Stimulated activated CD8-positive, alpha-beta memory T cell treated with anti-CD3 and anti-CD28 coated beads, Interleukin-4, amount 100 ng/mL, for 24 hours (primary cell): ENCODE data around the gene NAV2.

ENCODE experiments used
- DNase-seq: peaks from one replicate; pipeline ENCODE4 v3.0.0-alpha.2; 2020; ENCODE audit warnings: low read depth

The NAV2 gene

DNA sequence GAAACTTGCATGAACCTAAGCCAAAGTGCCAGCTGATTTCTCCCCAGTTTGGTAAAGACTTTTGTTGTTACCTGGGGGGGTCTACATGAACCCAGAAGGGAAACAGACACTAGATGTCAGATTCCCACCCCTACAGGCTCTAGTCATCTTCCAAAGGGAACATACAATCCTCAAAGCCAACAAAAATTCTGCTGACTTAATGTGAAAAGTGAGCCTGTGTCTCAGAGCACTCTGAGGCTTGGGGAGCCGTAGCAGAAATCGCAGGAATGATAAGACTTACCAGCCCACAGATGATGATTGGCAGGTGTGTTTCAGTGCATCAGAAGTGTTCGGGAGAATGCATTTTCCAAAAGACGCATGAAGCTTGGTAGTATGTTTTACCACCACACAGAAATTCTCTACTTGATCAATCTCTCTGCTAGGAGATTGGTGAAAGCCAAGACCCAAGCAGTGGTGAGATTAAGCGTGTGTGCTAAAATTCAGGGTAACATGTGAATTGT lies 260.5 kb downstream of the NAV2 start:
- DNase-seq, result no peak

DNA sequence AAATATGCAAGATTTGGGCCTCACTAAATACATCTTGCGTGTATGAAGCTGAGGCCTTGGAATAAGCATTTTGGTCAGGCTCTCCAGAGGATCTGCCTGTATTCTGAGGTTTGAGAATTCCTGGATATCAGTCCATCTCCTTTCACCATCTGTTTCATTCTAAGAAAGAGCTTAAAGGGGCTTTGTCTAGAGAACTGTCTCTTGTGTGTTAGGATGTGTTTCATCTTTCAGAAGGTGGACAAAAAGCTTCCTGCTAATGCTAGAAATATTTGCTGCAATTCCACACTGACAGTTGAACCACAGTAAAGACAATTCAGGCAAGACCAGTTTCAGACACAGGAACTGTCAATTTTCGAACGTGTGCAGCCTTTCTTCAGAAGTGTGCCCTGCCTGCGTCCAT lies 262.2 kb downstream of the NAV2 start:
- DNase-seq, result no peak

DNA sequence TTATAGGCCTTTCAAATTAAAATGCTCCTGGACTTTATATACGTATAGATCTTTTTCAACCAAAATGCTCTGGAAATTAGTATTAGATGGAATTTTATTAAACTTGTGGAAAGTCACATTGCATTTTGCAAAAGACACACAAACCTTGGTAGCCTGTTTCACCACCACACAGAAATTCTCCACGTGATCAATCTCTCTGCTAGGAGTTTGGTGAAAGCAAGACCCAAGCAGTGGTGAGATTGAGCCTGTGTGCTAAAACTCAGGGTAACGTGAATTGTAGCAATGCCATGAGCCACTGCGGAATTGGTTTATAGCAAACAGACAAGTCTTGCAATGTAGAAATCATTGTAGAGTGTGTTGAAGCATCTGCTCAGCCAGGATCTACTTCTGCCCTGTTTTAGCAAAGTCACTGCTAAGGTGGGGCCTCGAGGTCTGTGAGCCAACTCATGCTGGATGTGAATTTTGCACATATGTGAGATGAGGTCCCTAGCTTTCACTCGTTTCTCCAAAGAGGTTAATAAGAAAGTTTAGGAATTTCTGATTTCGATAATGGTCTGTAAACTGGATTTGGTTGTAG lies 262.9 kb downstream of the NAV2 start:
- no peak for DNase-seq

DNA sequence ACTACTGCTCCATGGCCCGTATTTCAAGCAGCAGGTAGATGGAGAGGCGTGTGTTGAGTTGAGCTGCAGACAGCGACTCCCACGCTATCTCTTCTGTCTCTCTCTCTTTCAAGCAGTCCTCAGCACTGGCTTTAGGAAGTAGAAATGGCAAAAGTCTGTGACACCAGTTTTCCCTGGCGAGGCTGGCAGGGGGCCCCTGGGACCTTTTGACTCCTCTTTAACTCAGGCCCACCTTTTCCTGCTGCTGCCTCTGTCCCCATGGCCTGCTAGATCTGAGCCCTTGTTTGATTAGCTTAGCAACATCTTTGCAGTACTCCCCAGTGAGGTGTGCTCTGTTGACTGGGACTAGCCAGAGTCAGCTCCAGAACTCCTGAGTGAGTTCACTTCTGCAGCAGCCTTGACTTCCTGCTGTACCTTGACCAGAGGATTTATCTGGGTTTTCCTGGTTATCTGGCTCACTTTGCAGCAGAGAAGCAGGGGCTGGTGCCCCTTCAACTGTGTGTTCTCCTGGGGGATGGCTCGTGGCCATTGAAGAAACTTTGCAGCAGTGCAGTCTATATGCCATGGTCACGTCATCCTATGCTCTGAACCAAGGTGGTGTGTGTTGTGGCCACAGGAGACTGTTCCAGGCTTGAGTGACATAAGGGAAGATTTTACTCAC lies 263.8 kb downstream of the NAV2 start:
- no peak for DNase-seq

DNA sequence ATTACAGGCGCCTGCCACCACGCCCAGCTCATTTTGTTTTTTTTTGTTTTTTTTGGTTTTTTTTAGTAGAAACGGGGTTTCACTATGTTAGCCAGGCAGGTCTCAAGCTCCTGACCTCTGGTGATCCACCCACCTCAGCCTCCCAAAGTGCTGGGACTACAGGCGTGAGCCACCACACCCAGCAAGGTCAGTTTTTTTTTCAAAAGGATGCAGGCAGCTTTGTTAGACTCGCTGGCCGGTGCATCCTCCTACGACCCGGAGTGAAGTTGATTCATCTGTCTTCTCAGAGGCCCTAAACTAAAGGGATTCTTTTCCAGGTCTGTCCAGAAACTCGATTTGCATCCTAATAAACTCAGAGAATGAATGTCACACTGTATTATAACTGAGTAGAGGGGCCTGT lies 265.3 kb downstream of the NAV2 start:
- no peak for DNase-seq

DNA sequence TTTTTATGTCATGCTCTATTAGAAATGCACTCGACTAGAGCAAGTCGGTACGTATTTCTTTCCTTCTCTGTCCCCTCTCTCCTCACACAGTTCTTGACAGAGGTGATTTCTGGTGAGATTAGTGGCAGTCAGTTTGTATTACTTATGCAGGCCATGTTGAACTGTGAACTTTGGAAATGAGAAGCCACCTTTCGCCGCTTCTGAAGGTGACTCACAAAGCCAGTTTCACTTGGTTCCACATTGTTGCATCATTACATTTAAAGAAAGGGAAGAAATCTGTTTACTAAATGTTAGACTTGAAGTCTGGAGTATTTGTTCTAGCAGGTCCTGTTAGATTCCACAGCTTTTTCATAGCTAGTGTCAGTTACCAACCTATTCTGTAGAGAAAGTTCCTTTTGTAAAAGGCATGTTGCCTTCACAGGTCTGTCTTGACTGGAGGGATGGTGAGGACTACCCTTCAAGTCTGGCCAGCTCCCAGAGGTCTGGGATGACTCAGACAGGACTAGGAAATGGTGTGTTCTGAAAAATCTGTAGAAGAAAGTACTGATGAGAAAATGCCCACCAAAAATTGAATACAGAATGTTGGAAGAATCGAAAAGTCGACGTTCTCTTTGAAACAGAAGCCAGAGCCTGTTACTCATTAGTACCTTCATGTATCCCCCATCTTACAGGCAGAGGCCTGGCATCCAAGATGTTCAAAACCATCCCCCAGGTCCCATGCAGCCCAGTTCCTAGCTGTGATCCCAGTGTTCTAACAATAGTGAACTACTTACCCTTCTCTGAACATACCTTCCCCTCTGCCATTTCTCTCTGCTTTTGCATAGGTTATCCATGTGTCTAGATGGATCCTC lies 266.3 kb downstream of the NAV2 start:
- DNase-seq, result no peak

DNA sequence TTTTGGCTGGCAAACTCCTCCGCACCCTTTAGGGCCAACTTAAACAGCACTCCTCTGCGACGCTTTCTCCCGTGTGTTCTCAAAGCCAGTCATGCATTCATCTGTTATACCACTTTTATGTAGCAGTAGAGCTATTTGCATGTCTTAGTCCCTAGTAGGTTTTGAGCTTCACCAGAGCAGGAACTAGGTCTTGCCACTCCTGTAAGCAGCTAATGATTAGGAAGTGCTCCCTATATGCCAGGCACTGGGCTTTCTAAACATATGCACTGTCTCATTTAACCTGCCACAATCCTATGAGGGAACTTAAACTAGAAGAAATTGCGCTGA lies 266.8 kb downstream of the NAV2 start:
- DNase-seq, result no peak

DNA sequence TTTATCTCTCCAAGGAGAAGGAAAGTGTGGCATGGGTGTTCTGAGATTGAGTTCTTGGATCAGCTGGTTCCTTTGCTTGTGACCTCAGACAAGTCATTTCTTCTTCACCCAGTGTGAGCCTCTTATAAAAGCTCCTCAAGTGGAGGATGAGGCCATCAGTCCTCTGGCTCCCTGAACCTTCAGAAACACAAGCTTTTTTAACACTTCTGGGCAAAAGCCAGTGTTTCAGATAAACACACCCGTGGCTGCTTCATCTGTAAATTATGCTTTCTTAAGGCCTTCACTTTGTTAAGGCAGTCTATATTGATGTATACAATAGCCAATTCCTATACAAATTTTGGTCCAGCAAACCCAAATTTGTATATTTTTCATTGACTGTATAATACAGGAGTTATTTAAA lies 267.8 kb downstream of the NAV2 start:
- no peak for DNase-seq

DNA sequence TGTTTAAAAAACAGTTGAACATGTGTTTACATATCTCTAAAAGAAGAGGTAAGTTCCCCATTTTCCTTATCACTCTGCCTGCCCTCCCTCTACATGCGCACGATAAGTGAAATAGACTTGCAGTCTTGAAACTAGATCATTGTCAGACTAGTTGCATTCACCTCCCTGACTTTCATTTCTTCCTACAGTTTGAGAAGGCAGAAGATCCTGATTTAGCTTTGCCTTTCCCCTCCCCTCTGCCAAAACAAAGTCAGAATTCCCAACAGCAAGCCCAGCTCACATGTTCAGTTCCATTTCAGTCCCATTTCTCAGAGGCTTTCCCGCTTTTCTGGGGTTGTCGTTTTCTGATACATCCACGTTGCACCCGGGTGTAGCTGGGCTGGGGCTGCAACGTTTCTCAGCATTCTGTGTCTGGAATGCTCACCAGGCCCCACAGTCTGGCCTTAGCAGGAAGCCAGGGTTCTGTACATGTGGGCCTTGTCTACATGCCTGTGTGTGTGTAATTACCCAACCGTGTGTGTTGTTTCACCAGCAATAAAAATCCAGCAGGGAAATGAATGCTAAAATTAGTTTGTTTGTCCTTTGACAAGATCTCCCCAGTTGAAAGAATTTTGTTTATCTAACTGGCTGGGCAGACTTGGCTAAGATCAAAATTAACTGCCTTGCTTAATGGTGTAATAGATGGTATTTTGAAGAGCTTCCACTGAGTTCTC lies 268.5 kb downstream of the NAV2 start:
- no peak for DNase-seq

DNA sequence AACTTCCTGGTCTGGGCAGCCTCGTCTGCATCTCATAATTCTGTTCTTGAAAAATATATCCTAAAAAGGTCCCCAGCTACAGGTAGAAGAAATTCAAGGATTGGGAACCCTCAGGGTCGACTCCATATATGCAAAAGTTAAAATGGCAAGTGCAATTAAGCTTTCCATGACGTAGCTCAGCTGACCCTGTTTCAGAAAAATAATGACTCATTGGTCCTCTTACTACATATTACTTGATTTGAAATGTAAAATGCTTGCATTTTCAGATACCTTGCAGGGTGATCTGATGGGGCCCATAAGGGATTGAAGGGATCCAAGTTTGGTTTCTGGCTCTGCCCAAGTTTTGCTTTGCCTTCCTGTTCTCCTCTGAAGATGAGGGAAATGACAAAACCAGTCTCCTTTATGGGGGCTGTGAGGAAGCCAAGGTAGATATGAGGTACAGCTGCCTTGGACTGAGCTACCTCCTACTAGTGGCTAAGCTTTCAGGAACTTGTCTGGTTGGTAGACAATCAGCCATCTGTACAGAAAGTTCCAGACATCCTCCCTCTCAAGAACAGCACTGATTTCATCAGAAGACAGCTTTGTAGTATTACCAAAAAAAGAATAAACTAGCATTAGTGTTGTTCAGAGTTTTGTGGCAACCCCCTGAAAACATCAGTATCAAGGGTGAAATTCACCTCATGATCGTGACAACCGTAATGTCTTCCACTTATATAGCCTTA lies 270.3 kb downstream of the NAV2 start:
- no peak for DNase-seq

DNA sequence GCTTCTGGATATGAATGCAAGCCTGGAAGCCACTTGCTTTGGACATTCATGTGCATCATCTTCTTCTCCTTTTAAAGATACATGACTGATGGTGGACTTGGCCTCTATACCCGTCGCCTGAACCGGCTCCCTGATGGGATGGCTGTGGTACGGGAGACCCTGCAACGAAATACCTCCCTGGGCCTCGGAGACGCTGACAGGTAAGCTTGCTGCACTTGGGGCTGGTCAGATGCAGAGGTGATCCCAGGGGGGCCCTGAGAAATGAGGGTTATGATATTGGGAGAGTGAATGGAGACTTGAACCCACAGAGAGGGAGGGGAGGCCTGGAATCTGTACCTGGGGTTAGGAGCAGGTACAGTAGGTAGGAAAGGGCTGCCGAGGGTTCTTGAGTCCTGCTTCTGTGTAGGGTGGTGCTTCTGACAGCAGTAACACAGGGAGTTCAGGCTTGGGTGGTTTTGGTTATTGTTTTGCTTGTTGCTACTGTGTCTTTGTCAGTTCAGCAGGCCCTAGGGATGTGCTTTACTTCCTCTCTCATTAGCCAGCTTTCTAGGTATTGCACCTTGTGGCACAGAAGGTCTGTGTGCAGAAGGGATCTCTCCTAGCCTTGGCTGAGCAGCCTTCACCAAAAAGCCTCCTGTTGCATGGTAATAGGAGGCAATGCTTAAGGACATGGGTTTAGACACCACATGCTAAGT lies 271.6 kb downstream of the NAV2 start:
- no peak for DNase-seq

DNA sequence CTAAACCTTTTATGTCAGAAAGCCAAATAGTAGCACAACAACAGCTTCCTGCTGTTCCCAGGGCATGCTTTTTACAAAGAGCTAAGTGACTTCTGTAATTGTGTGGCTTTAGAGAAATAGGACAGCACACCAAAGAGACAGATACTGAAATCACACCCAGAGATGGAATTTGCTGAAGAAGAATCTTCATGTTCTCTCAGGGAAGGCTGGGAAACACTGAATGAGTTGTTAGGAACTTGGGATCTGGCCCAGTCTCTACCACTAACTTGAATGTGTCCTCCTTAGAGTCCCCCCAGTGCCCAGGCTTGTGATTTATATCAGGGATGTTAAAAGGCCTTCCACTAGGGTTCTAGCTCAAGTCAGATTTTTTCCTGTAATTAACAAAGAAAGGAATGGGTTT lies 272.5 kb downstream of the NAV2 start:
- DNase-seq, result no peak

DNA sequence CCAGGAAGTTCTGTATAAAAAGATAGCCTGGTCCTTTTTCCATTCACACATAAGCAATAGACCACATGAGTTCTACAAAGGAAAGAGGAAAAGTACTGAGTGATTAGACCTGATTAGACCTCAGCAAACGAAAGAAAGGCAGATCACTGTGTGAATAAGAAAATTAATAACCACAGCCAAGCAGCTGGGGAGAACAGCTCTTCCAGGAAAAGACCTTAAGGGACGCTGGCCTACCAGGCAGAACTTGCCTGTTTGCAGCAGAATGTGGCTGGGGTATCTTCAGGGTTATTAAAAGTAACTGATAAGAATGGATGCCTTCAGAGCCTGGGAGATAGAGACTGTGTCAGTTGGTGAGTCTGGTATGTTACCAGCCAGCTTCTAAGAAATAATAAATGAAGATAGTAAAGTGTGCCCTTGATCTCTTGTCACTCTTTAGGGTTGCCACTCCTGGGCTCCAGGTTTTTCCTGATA lies 274.7 kb downstream of the NAV2 start:
- no peak for DNase-seq

DNA sequence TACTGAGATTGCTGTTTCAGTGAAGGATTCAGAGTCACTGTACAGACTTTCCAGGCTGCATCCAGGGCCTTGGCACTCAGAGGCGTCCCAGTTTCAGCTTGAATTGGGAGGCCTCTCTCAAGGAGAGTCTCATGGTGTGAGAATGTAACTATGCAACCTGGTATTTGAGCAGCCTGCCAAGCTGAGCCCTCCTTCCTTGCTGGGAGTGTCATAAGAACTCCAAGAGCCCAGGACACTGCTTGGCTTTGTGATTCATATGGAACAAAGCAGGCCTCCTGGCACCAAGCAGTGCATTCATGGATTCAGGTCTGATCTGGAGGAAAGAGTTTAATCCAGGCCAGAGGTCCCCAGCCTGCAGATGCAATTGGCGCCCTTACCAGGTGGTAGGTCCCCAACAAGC lies 276.0 kb downstream of the NAV2 start:
- no peak for DNase-seq

DNA sequence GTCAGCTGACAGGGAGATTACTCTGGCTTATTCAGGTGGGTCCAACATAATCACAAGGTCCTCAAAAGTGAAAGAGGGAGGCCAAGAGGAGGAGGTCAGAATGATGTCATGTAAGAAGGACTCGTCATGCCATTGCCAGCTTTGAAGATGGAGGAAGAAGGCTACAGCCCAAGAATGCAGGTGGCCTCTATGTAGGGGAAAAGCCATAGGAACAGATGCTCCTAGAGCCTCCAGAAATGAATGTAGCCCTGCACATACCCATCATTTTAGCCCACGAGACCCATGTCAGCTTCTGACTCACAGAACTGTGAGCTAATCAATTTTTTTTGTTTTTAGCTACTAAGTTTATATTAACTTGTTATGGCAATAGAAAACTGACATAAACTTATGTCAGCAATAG lies 276.6 kb downstream of the NAV2 start:
- DNase-seq, result no peak

DNA sequence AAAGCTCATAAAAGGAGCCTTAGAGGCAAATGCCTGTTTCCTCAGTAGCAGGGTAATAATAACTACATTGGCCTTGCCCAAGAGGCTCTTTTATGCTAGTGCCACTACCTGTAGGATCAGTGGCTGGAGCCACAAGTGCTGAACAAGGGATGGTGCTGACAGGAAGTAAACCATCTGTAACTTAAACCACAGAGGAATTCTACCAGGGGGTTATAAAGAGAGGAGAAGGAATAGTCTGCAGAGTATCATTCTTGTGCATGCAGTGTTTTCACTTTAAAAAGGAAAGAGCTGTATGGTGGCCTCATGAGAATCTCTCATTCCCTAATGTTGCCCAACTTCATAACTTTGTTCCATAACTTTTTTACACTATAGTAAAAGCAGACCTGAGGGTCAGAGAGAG lies 279.5 kb downstream of the NAV2 start:
- DNase-seq, result no peak

DNA sequence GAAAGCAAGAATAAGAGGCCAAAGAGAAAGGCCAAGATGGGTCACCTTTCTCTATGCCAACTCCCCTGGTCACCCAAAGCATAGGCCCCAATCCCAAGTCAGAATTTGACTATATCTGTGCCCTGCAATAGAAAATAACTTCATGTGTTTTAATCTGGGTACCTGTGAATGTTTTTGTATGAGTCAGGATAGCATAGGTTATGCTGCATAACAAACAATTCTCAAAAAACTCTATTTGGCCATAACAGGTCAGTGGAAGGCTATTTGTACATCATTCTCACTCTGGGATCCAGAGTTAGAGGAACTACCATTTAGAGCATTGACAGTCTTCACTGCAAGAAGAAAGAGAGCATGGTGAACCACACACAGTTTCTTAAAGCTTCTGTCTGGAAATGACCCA lies 280.4 kb downstream of the NAV2 start:
- DNase-seq, result no peak

DNA sequence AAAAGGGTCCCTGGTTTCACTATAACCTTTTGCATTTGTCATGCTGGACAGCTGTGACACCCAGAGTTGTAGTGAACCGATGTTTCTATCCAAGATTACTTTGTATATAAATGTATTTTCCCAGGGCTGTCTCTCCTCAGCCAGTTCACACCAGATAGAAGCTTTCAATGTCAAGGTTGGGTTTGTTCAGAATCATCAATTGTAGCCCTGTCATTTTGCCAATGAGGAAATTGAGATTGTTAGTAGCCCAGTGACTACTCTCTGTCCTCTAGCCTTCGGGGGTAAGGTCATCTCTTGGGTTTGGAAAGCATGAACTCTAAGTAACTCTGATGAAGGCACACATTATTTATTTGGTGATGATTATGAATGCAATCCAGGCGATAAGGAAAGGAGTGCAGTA lies 282.0 kb downstream of the NAV2 start:
- DNase-seq, result no peak

DNA sequence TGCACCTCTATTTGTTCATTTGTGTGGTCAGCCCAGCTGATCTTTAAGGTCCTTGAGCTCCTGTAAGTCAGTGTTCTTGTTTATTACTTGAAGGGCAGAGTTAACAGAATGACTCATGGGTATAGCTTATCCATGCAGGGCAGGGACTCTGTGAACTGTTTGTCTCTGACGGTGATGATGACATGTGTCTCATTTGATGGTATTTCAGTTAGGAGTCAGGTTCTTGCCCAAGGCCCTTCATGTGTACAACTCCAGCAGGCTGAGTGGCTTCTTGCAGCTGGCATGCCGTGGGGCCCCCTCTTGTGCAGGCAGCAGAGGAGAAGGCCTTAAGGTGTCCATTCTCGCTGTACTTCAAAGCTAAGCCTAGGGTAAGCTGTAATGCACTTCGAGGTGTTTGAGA lies 282.5 kb downstream of the NAV2 start:
- no peak for DNase-seq

DNA sequence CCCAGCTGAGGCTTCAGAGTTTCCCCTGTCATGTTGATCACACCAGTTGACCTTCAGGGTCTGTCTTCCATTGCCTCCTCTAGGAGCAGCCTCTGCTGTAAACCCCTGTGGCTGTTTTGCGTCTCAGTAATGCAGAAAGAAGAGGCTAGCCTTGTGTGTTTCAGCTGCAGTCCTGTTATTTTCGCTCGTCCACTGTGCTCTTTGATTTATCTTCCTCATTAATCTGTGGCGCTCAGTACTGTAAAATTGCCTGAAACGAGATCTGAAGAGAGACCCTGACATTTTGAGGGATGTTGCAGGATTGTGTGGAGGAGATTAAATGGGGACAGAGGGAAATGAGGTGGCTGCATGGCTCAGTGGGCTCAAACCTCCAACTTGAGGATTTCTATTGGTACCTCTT lies 283.9 kb downstream of the NAV2 start:
- DNase-seq, result no peak

DNA sequence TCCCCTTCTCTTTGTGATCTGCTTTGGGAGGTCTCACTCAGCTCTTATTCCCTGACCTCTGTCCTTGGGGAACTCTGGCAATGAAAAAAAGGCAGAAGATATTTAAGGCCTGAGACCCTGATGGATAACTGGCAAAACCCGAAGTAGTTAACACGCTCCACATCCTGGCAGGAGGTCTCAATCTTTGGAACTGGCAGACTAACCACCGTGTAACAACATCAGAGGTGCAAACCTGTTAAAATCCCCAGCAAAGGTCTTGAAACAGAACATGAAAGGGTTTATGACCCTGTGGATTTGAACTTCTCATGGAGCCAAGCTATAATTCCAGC lies 287.3 kb downstream of the NAV2 start:
- DNase-seq, result no peak
